SU-DHL-6 (cell line): ENCODE measurements around the gene PYGB.

Experiments used
- CTCF ChIP-seq: fragments of 200-600 bp; sonication (generic); IDR thresholded peaks from one replicate; pipeline ENCODE4 v1.5.1; 2017; ENCODE audit warnings: antibody characterized with exemption, mild to moderate bottlenecking, low read length, moderate library complexity; ENCODE audit not compliant: insufficient read depth, poor library complexity, severe bottlenecking
- EZH2phosphoT487 ChIP-seq: fragments of 200-600 bp; sonication (generic), shearing (Covaris generic); conservative IDR thresholded peaks from 2 replicates; pipeline ENCODE4 v1.6.1; 2018; ENCODE audit warnings: mild to moderate bottlenecking, antibody characterized with exemption, low read length, moderate library complexity, mixed read lengths

- TF ChIP-seq CTCF (no peak), EZH2phosphoT487 (no peak)
These were observed 9.2 kb downstream of the PYGB start for GRCh38 chr20:25257130-25257529.
